Ecto neural progenitor cell (in vitro differentiated cells): ENCODE data around the gene SEPSECS.
"Not testable (repeated sequence)": the region's sequence is repeated elsewhere in the genome, so short reads cannot be mapped to it uniquely, and the experiment has no call there.

Source experiments
- DNase-seq: peaks from one replicate; pipeline ENCODE4 v3.0.0-alpha.2; 2018; ENCODE audit warnings: low spot score

The SEPSECS gene

GRCh38 chr4:25109511-25109910, 50.7 kb downstream of the SEPSECS start:
- no peak for DNase-seq

GRCh38 chr4:25108556-25108955, 51.7 kb downstream of the SEPSECS start:
- DNase-seq, result no peak

- no peak for DNase-seq
Measured at GRCh38 chr4:25107827-25108516, 52.3 kb downstream of the SEPSECS start.

GRCh38 chr4:25106363-25107151, 53.7 kb downstream of the SEPSECS start:
- no peak for DNase-seq

GRCh38 chr4:25104591-25104990, 55.7 kb downstream of the SEPSECS start:
- DNase-seq, result peak; percentile 13

- peak; percentile 31 for DNase-seq
Measured at GRCh38 chr4:25103418-25103817, 56.8 kb downstream of the SEPSECS start.

- DNase-seq, result peak; percentile 11
Measured at GRCh38 chr4:25101836-25102235, 58.4 kb downstream of the SEPSECS start.

GRCh38 chr4:25100710-25101109, 59.5 kb downstream of the SEPSECS start:
- no peak for DNase-seq

- DNase-seq, result peak; percentile 24
Measured at GRCh38 chr4:25100021-25100555, 60.2 kb downstream of the SEPSECS start.

GRCh38 chr4:25098964-25099891, 61.0 kb downstream of the SEPSECS start:
- no peak for DNase-seq

GRCh38 chr4:25096981-25097443, 63.2 kb downstream of the SEPSECS start:
- no peak for DNase-seq

- no peak for DNase-seq
Measured at GRCh38 chr4:25096251-25096980, 63.8 kb downstream of the SEPSECS start.

GRCh38 chr4:25095837-25096236, 64.4 kb downstream of the SEPSECS start:
- DNase-seq, result no peak

- no peak for DNase-seq
Measured at GRCh38 chr4:25092139-25092538, 68.1 kb downstream of the SEPSECS start.

GRCh38 chr4:25090516-25090915, 69.7 kb downstream of the SEPSECS start:
- no peak for DNase-seq

GRCh38 chr4:25089051-25089763, 71.0 kb downstream of the SEPSECS start:
- no peak for DNase-seq

GRCh38 chr4:25088093-25088952, 71.9 kb downstream of the SEPSECS start:
- DNase-seq, result no peak

- no peak for DNase-seq
Measured at GRCh38 chr4:25085671-25086070, 74.6 kb downstream of the SEPSECS start.

- not testable (repeated sequence) for DNase-seq
Measured at GRCh38 chr4:25083441-25083840, 76.8 kb downstream of the SEPSECS start.
